CD4-positive, alpha-beta T cell treated with Interleukin-15 for 4 hours (primary cell): ENCODE results near the gene JSRP1.

Source experiments
- DNase-seq: peaks from one replicate; pipeline ENCODE4 v3.0.0-alpha.2; 2020; ENCODE audit warnings: low spot score

Gene JSRP1

GRCh38 chr19:2232286-2233151 lies 23.7 kb downstream of the JSRP1 start:
- no peak for DNase-seq

DNA sequence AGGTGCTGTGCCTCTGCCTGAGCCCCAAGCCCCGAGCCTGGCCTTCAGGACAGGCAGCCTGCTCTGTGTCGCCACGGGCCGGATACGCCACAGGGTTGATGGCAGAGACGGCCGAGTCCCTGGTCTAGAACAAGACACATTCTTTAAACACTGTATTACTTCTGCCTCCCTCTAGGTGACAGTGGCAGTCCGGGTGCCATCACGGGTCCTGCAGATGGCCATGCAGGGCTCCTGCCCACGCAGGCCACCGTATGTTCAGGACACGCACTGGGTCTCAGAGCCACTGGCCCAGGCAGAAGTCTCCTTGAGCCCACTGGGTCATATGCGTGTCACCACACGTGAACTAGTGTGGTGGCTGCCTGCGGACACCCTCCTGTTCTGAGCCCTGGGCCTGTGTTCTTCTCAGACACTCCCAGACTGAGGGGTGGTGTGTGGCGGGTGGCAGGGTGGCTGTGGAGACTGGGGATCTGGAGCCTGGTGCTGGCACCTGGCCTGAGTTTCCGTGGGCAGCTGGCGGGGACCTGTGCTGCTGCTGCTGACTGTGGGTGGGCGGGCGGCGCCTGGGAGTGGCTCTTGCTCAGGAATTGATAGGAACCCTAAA lies 24.5 kb downstream of the JSRP1 start:
- no peak for DNase-seq

DNA sequence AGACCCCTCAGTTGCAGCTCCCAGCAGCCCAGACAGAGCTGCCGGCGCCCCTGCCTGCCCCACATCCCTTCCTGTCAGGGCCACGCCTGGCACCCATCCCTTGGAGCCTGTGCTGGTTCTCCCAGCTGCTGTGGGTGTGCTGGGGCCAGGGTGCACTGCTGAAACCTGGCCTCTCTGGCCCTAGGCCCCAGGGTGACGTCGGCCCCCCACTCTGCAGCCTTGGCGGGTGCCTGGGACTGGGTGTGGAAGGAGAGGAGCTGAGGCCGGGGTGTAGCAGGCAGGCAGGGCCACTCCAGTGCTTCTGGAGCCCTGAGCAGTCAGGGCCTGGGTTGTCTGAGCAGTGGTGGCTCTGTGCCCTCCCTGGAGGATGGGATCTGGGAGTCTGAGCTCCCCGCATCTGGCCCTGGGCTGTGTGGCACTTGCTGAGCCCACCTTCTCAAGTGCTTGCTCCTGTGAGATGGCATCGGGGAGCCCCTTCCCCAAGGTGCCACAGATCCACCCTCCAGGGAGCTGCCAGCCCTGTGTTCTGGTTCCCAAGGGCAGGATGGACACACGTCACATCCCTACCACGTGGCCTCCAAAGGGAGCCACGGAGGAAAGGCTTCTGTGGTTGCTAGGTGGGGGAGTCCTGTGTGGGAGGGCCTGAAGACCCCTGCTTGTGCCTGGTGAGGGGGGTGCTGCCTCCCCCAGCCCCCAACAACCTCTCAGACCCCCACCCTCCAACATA lies 25.2 kb downstream of the JSRP1 start:
- no peak for DNase-seq

DNA sequence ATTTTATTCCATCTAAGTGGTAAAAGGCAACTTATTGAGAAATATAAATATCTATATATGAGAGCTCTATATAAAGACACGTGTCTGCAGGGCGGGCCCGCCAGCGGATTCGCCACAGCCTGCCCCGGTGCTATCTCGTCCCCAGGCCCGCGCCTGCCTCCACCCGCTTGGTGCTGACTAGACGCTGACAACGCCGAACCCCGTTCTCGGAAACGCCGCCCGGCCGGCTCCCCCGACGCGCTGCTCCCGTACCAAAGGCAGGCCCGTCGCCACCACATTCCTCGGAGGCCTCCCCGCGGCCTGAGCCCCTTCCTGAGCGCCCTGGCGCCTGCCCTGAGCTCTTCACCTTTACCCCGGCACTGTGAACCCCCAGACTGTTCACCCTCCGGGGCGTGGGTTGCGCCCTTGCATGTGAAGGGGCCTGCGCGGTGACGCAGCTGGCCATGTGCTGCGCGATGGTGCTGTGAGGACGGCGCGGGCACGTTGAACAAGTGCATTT lies 26.1 kb downstream of the JSRP1 start:
- DNase-seq: no peak

DNA sequence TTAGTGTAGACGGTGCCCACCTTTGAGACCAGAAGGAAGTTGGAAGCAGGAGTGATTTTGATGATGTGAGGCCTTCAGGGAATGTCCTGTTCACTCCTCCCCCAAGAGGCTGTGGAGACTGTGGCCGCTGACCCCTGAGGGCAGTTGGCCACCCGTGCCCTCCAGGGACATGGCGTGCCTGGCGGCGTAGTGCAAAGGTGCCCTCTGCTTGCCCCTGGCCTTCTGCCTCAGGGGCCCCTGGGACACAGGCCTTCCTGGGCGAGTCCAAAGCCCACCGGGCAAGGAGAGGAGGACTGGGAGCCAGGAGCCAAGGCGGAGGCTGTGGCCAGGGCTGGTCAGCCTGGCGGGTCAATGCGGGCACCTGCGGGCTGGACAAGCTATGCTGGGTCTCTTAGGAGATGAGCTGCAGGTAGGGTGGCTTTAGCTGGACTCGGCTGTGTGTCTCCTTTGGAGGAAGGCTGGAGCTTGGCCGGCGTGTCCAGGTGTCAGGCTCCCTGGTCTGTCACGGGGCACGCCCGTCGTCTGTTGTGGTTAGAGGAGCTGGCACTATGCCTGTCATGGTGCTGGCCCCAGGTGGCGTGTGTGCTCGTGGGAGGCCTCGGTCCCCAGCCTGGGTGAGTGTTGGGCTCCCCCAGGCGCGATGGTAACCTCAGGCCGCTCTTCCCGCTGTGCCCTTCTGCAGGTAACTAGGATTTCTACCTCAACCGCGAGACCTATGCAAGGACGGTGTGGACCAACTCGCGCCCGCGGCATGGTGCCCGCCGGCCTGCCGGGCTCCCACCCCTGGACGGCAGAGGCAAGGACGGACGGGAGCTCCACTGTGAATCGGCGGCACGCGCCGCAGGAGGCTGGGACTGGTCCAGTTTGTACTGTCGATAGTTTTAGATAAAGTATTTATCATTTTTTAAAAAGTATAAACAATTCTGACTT lies 26.8 kb downstream of the JSRP1 start:
- no peak for DNase-seq

DNA sequence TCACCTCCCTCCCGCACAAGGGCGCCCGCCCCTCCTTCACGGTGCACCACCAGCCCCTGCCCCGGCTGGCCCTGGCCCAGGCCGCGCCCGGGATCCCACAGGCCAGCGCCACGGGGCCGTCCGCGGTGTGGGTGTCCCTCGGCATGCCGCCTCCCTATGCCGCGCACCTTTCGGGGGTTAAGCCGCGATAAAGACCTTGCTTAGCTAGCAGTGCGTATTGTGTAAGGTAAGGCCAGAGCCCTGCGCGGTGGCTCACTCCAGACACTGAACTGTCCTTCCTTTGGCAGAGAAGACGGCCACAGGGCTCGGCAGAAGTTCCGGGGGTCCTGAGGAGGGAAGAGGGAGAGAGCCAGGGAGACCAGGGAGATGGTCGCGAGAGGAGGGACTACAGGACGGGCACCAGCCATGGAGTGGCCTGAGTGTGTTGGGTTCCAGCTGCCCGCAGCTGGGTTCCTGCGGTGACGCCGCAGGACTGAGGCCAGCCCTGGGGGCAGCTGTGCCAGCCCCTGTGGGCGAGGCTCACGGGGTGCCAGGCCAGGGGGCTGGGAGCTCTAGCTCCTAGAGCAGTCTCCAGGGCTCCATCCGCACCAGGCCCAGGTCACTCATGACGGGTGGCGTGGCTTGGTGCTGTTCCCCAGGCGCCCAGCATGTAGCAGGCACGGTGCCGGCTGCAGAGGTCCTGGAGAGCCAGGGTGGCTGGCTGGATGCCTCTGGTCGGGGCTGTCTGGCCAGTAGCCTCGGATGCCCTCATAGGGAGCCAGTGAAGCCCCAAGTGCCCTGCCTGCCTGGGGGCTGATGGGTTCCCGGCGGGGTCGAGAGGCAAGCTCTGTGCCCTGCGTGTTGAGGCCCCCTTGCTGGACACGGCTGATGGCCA lies 27.8 kb downstream of the JSRP1 start:
- no peak for DNase-seq

- no peak for DNase-seq
These were observed 28.6 kb downstream of the JSRP1 start for GRCh38 chr19:2227415-2228156.

GRCh38 chr19:2226840-2227360 lies 29.3 kb downstream of the JSRP1 start:
- no peak for DNase-seq

DNA sequence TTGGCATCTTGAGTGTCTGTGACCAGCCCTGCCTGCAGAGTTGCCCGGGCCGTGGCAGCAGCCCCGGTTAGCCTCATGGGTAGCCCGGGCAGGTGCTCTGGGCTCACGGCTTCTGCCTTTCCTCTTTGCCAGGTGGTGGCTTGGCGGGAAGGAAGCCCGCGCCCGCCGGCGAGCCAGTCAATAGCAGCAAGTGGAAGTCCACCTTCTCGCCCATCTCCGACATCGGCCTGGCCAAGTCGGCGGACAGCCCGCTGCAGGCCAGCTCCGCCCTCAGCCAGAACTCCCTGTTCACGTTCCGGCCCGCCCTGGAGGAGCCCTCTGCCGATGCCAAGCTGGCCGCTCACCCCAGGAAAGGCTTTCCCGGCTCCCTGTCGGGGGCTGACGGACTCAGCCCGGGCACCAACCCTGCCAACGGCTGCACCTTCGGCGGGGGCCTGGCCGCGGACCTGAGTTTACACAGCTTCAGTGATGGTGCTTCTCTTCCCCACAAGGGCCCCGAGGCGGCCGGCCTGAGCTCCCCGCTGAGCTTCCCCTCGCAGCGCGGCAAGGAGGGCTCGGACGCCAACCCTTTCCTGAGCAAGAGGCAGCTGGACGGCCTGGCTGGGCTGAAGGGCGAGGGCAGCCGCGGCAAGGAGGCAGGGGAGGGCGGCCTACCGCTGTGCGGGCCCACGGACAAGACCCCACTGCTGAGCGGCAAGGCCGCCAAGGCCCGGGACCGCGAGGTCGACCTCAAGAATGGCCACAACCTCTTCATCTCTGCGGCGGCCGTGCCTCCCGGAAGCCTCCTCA lies 30.0 kb downstream of the JSRP1 start:
- no peak for DNase-seq

GRCh38 chr19:2225415-2226050 lies 30.7 kb downstream of the JSRP1 start:
- no peak for DNase-seq

GRCh38 chr19:2224754-2225349 lies 31.4 kb downstream of the JSRP1 start:
- no peak for DNase-seq

GRCh38 chr19:2223959-2224358 lies 32.3 kb downstream of the JSRP1 start:
- DNase-seq: peak; percentile 13

DNA sequence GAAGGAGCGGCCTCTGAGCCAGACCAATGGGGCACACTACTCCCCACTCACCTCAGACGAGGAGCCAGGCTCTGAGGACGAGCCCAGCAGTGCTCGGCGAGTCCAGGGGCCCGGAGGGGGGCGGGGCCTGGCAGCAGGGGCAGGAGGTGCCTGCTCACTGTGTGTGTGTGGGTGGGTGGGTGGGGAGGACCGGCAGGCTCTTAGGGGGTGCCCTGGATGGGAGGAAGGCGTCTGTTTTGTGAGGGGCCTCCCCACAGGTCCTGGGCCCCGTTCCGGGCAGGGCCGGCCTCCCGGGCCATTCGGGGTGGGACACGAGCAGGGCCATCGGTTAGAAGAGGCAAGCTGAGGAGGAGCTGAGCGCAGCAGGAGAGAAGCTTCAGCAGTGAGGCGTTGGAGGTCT lies 32.8 kb downstream of the JSRP1 start:
- no peak for DNase-seq

GRCh38 chr19:2221918-2222317 lies 34.3 kb downstream of the JSRP1 start:
- no peak for DNase-seq

GRCh38 chr19:2221250-2221831 lies 34.9 kb downstream of the JSRP1 start:
- no peak for DNase-seq

DNA sequence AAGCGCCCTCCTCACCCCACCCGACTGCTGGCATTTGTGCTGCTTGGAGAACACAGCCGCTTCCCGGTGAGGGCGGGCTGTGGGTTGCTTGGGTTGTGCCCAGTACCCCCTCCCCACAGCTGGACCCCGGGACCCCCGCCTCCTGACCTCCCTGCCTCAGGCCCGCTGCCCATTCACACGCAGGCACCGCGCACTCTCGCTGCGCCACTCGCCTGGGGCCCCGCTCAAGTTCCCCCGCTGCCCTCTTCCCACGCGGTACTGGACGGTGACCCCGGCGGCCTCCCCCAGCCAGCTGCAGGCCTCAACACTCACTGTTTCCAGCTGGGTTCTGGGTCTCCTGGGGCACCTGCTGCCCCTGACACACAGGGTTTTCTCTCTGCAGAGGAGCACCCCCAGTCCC lies 36.5 kb downstream of the JSRP1 start:
- no peak for DNase-seq

DNA sequence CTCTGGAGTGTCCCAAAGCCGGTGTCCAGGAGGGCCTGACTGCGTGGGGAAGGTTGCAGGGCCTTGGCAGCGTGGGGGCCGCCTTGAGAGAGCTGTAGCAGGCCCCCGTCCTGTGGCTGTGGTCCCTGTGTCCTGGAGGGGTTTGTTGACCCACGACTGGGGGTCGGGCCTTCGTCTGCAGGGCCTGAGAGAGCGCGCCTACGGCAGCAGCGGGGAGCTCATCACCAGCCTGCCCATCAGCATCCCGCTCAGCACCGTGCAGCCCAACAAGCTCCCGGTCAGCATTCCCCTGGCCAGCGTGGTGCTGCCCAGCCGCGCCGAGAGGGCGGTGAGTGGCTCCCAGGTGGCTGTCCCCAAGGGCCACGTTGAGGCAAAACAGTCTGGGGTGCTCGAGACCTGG lies 38.6 kb downstream of the JSRP1 start:
- DNase-seq: no peak
